Measurements from ENCODE around the gene ALDH4A1.

Gene ALDH4A1

GRCh38 chr1:18861590-18861989, 40.8 kb downstream of the ALDH4A1 start:
- DNase-seq (ENCODE audit: low read depth, low spot score), result no peak
- ChIA-PET POLR2A (no interaction called here), CTCF (interaction anchor here (1.0 to 1.8 kb wide), 3 partner anchors 13 to 22 kb away, joined by 3 to 7 read pairs (median 3); no protein-coding TSS in a partner anchor)
- no peak overlapping the region for H3K4me3 ChIP-seq (ENCODE audit: low read depth, low read length)
- no peak for TF ChIP-seq CTCF (IDR thresholded peaks at IDR 0.05; ENCODE audit: insufficient read depth, low read length, missing control alignments)

DNA sequence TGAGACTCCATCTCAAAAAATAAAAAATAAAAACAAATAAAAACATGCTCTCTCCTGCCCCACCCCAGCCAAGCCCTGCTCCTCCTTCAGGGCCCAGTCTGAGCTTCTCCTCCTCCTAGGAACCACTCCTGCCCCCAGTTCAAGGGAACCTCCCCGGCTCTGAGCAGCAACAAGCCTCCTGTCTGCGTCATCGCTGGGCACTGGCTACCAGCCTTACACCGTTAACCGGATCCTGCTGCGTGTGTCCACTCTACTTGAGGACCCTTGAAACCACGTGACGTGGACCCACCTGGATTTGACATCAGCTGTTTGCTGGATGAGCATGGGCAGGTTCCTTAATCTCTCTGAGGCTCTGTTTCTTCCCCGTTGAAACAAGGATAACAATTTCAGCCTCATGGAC, 41.3 kb downstream of the ALDH4A1 start:
- CTCF ChIA-PET, result interaction anchor here (1.0 to 1.8 kb wide), 3 partner anchors 13 to 23 kb away, joined by 3 to 7 read pairs (median 3); no protein-coding TSS in a partner anchor

GRCh38 chr1:18859560-18859959, 42.8 kb downstream of the ALDH4A1 start, which contains the start of gene TAS1R2:
Gene TAS1R2 (minus strand): TSS chr1:18859660. CDS start chr1:18859660, 0 bp downstream.
- ChIA-PET CTCF (no interaction called here), POLR2A (no interaction called here)
- no peak for TF ChIP-seq CTCF (IDR thresholded peaks at IDR 0.05; ENCODE audit: insufficient read depth, low read length, missing control alignments)
- no peak within 1 kb of the TSS for H3K4me3 ChIP-seq (ENCODE audit: low read depth, low read length)
- no peak for DNase-seq (ENCODE audit: low read depth, low spot score)

More for the DNA sequence above, 41.3 kb downstream of the ALDH4A1 start:
- POLR2A ChIA-PET, result interaction anchor here (0.6 kb wide), 1 partner anchor 14 kb away, joined by 3 read pairs; no protein-coding TSS in a partner anchor
- H3K4me3 ChIP-seq (ENCODE audit: low read depth, low read length), result no peak overlapping the region
- DNase-seq (ENCODE audit: low read depth, low spot score), result no peak
- no peak for TF ChIP-seq CTCF (IDR thresholded peaks at IDR 0.05; ENCODE audit: insufficient read depth, low read length, missing control alignments)

- no peak for TF ChIP-seq CTCF (IDR thresholded peaks at IDR 0.05; ENCODE audit: insufficient read depth, low read length, missing control alignments)
- H3K4me3 ChIP-seq (ENCODE audit: low read depth, low read length), result no peak overlapping the region
- no peak for DNase-seq (ENCODE audit: low read depth, low spot score)
- POLR2A ChIA-PET, result no interaction called here
- CTCF ChIA-PET, result no interaction called here
Measured at GRCh38 chr1:18858070-18858688, 44.2 kb downstream of the ALDH4A1 start.

- DNase-seq (ENCODE audit: low read depth, low spot score), result no peak
- CTCF ChIA-PET, result interaction anchor here (0.8 kb wide), 1 partner anchor 259 kb away, joined by 3 read pairs; no protein-coding TSS in a partner anchor
- POLR2A ChIA-PET, result no interaction called here
- TF ChIP-seq CTCF (IDR thresholded peaks at IDR 0.05; ENCODE audit: insufficient read depth, low read length, missing control alignments), result no peak
- no peak overlapping the region for H3K4me3 ChIP-seq (ENCODE audit: low read depth, low read length)
Measured at GRCh38 chr1:18856435-18856834, 45.9 kb downstream of the ALDH4A1 start.

DNA sequence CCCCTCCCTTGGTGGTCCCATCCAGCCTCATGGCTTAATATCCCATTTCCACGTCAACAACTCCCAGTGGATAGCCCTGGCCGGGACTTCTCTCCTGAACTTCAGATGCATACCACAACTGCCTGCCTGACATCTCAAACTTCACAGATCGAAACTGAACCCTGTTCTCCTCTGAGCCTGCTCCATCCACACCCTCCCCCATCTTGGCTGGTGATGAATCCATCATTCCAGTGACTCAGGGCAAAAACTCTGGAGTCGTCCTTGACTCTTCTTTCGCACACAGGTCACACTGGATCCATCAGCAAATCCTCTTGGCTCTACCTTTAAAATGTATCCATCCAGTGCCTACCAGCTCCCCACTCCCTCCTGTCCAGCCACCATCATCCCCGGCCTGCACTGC, 46.8 kb downstream of the ALDH4A1 start:
- CTCF ChIA-PET, result no interaction called here
- POLR2A ChIA-PET, result no interaction called here
- H3K4me3 ChIP-seq (ENCODE audit: low read depth, low read length), result no peak overlapping the region
- no peak for DNase-seq (ENCODE audit: low read depth, low spot score)
- no peak for TF ChIP-seq CTCF (IDR thresholded peaks at IDR 0.05; ENCODE audit: insufficient read depth, low read length, missing control alignments)
